ENCODE data around the gene TENM4.

GRCh38 chr11:78800756-78801155 is 640.1 kb downstream of the TENM4 start:
- TF ChIP-seq CTCF (IDR thresholded peaks at IDR 0.05): no peak
- TF ChIP-seq POLR2AphosphoS5 (IDR thresholded peaks at IDR 0.05): no peak
